ENCODE data around the gene TBXAS1. TPM values are rescaled to one million over a fixed set of nuclear protein-coding genes. Genes with fewer than 3 reads are reported as not detected.

TBXAS1 gene
- total RNA-seq, 1 experiment from 2014 or later: 2.3 TPM

DNA sequence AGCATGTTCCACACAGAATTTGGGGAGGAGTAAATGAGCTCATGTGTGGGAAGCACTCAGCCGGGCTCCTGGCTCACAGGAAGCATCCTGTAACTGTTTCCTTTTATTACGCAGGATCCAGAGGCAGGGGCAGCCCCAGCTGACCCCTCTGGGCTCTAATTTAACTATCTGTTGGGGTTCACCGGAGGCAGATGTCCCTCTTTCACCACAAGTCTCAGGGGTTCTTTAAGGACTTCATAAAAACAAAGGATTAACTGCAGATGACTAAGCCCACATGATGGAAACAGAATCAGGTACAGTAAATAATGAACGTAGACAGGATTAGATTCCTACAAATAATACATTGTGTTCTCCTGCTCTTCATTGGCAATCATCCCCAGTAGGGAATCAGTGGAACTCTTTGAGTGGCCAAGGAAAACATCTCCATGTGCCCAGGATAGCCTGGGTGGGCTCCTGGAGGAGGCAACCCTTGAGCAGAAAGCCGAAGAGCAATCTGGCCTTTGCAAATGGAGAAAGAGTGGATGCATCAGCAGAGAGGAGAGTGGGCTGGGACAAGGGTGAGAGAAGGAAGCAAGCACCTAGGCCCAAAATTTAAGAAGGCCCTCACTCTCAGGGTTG lies 24.6 kb downstream of the TBXAS1 start:
- no peak overlapping the region for H3K27ac Mint-ChIP-seq
- no peaks in the 10 kb centered on the region; the same call in 1 of the 2 replicates for H3K27me3 Mint-ChIP-seq (ENCODE audit: low read depth)
- no peak overlapping the region for H3K4me3 Mint-ChIP-seq
- no peak for TF ChIP-seq NFE2L1 (CRISPR knock-in tag; IDR thresholded peaks at IDR 0.05)
- ATAC-seq (no peak), DNase-seq (ENCODE audit: low spot score) (no peak)
- peaks cover 2% of the 10 kb centered on the region; the same call in 1 of the 2 replicates for H3K9me3 Mint-ChIP-seq
- ChIA-PET POLR2A (no interaction called here), CTCF (no interaction called here)
- no peaks in the 10 kb centered on the region for H3K36me3 Mint-ChIP-seq
- peaks cover 8% of the 10 kb centered on the region for H3K4me1 Mint-ChIP-seq

GRCh38 chr7:139854124-139854511 lies 25.1 kb downstream of the TBXAS1 start:
- POLR2A ChIA-PET: no interaction called here
- no peak overlapping the region for H3K27ac Mint-ChIP-seq
- H3K27me3 Mint-ChIP-seq (ENCODE audit: low read depth): no peaks in the 10 kb centered on the region; the same call in 1 of the 2 replicates
- no peaks in the 10 kb centered on the region for H3K9me3 Mint-ChIP-seq
- H3K4me1 Mint-ChIP-seq: peaks cover 8% of the 10 kb centered on the region
- DNase-seq (ENCODE audit: low spot score) (no peak), ATAC-seq (no peak)
- no peaks in the 10 kb centered on the region for H3K36me3 Mint-ChIP-seq
- no peak for TF ChIP-seq ZNF532 (CRISPR knock-in tag; IDR thresholded peaks at IDR 0.05; ENCODE audit: borderline replicate concordance)
- TF ChIP-seq EMX1 (CRISPR knock-in tag; IDR thresholded peaks at IDR 0.05): no peak
- TF ChIP-seq, protein P1, sequence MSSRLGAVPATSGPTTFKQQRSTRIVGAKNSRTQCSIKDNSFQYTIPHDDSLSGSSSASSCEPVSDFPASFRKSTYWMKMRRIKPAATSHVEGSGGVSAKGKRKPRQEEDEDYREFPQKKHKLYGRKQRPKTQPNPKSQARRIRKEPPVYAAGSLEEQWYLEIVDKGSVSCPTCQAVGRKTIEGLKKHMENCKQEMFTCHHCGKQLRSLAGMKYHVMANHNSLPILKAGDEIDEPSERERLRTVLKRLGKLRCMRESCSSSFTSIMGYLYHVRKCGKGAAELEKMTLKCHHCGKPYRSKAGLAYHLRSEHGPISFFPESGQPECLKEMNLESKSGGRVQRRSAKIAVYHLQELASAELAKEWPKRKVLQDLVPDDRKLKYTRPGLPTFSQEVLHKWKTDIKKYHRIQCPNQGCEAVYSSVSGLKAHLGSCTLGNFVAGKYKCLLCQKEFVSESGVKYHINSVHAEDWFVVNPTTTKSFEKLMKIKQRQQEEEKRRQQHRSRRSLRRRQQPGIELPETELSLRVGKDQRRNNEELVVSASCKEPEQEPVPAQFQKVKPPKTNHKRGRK (CRISPR knock-in tag; IDR thresholded peaks at IDR 0.05; ENCODE audit: borderline replicate concordance): no peak
- TF ChIP-seq ZNF317 (CRISPR knock-in tag; IDR thresholded peaks at IDR 0.05; ENCODE audit: borderline replicate concordance, low read depth): no peak
- TF ChIP-seq GABPB1 (CRISPR knock-in tag; IDR thresholded peaks at IDR 0.05): no peak
- TF ChIP-seq TEAD4 (CRISPR knock-in tag; IDR thresholded peaks at IDR 0.05): no peak
- TF ChIP-seq ZNF416 (CRISPR knock-in tag; IDR thresholded peaks at IDR 0.05): no peak
- TF ChIP-seq ATF1 (CRISPR knock-in tag; IDR thresholded peaks at IDR 0.05): no peak
- TF ChIP-seq JAZF1 (CRISPR knock-in tag; IDR thresholded peaks at IDR 0.05): no peak
- no peak for TF ChIP-seq HMGA2 (CRISPR knock-in tag; IDR thresholded peaks at IDR 0.05)
- no peak overlapping the region for H3K4me3 Mint-ChIP-seq
- CTCF ChIA-PET: no interaction called here

DNA sequence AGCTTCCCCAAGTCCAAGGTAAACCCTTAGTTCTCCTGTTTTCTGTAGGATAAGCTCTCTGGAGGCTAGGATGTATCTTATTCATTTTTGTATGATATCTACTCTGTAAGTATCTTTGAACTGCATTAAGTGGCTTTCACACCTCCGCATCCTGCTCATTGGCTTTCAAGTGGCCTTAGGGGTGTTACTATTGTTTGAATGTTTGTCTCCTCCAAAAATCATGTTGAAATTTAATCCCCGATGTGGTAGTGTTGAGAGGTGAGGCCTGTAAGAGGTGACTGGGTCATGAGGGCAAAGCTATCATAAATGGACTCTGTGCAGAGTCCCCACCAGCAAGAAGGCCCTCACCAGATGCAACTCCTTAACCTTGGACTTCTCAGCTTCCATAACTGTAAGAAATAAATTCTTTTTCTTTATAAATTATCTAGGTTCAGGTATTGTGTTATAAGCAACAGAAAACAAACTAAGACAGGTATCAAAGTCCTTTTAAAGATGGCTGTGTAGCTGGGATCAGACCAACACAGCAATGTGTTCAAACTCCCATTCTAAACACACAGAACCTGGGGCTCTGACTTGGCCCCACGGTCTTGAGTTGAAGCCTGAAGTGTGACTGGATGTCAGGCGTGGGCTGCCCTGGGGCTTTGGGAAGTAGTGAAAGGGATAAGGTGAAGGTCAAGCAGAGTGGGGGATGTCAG lies 25.9 kb downstream of the TBXAS1 start:
- DNase-seq (ENCODE audit: low spot score) (no peak), ATAC-seq (no peak)
- Mint-ChIP-seq H3K27me3 (ENCODE audit: low read depth) (no peaks in the 10 kb centered on the region; the same call in 1 of the 2 replicates), H3K36me3 (no peaks in the 10 kb centered on the region), H3K4me1 (peaks cover 8% of the 10 kb centered on the region), H3K9me3 (no peaks in the 10 kb centered on the region), H3K27ac (no peak overlapping the region), H3K4me3 (no peak overlapping the region)
- ChIA-PET CTCF (no interaction called here), POLR2A (no interaction called here)
- TF ChIP-seq TEAD1 (CRISPR knock-in tag; IDR thresholded peaks at IDR 0.05): no peak
- no peak for TF ChIP-seq ZNF232 (CRISPR knock-in tag; IDR thresholded peaks at IDR 0.05)
- TF ChIP-seq MAX (CRISPR knock-in tag; IDR thresholded peaks at IDR 0.05): no peak
- TF ChIP-seq ZBTB21 (CRISPR knock-in tag; IDR thresholded peaks at IDR 0.05; ENCODE audit: borderline replicate concordance): no peak
- no peak for TF ChIP-seq MLX (CRISPR knock-in tag; IDR thresholded peaks at IDR 0.05)
- no peak for TF ChIP-seq GABPB1 (CRISPR knock-in tag; IDR thresholded peaks at IDR 0.05)
- TF ChIP-seq TP53 (CRISPR knock-in tag; IDR thresholded peaks at IDR 0.05): no peak

Data from WTC11 (cell line).